H1 (cell line): ENCODE measurements around the gene GSE1. TPM values are rescaled to one million over a fixed set of nuclear protein-coding genes. Genes with fewer than 3 reads are reported as not detected.

Source experiments
- CTCF ChIA-PET: fragments of 300-600 bp; sonication (Branson Sonifier 250); formaldehyde crosslinking; loops from one replicate; lab custom pipeline; 2021; ENCODE audit not compliant: partially characterized antibody; lab: Charles Lee
- POLR2A ChIA-PET: fragments of 300-600 bp; sonication (Branson Sonifier 250); formaldehyde crosslinking; loops from one replicate; lab custom pipeline; 2021; ENCODE audit warnings: inconsistent platforms; ENCODE audit not compliant: partially characterized antibody; lab: Charles Lee
- DNase-seq, 2 experiments: peaks; one replicate each; pipeline versions ENCODE4 v3.0.0 to v3.0.0-alpha.2; 2010 to 2022; ENCODE audit warnings: low spot score in 2 of 2, low read depth in 1 of 2, mixed read lengths in 1 of 2
- FAIRE-seq: peaks from 2 replicates; lab custom pipeline; 2011; peaks lifted over from hg19 to GRCh38; lab: Jason Lieb, UNC
- H2AFZ ChIP-seq: 2 replicates; pipeline ENCODE4 v1.8.1; 2012; ENCODE audit warnings: low read length, inconsistent platforms
- H2AK5ac ChIP-seq: 2 replicates; pipeline ENCODE4 v1.6.1; 2013; ENCODE audit warnings: low read depth, low read length
- H2BK120ac ChIP-seq: replicated peaks from 2 replicates; pipeline ENCODE3; 2013; ENCODE audit warnings: low read depth, low read length, inconsistent platforms
- H2BK12ac ChIP-seq: 2 replicates; pipeline ENCODE4 v1.6.1; 2013; ENCODE audit warnings: low read depth, low read length
- H2BK15ac ChIP-seq: 2 replicates; pipeline ENCODE4 v1.6.1; 2013; ENCODE audit warnings: low read length
- H2BK20ac ChIP-seq: 2 replicates; pipeline ENCODE4 v1.6.1; 2013; ENCODE audit warnings: low read length
- H2BK5ac ChIP-seq: 2 replicates; pipeline ENCODE4 v1.6.1; 2013; ENCODE audit warnings: low read depth, low read length
- H3K14ac ChIP-seq: 2 replicates; pipeline ENCODE4 v1.6.1; 2013; ENCODE audit warnings: inconsistent platforms; ENCODE audit not compliant: insufficient read length
- H3K18ac ChIP-seq: 2 replicates; pipeline ENCODE4 v1.6.1; 2013; ENCODE audit warnings: low read length; ENCODE audit errors: extremely low read depth
- H3K23ac ChIP-seq: 2 replicates; pipeline ENCODE4 v1.6.1; 2013; ENCODE audit warnings: inconsistent platforms; ENCODE audit not compliant: insufficient read length
- H3K23me2 ChIP-seq: 2 replicates; pipeline ENCODE4 v1.6.1; 2013; ENCODE audit warnings: low read depth, low read length
- H3K27ac ChIP-seq: 2 replicates; pipeline ENCODE4 v1.6.1; 2011; ENCODE audit warnings: low read depth, low read length, inconsistent platforms
- H3K27me3 ChIP-seq, 4 experiments: replicated peaks in 1 of 4; 1 replicate in 1 of 4; 2 replicates in 3 of 4; pipeline versions ENCODE4 v1.6.1 to v1.8.1; 2011 to 2013; ENCODE audit warnings: low read length in 3 of 4, mild to moderate bottlenecking in 3 of 4, inconsistent platforms in 2 of 4, mixed read lengths in 2 of 4, moderate library complexity in 1 of 4; ENCODE audit not compliant: control insufficient read depth in 3 of 4, insufficient read depth in 3 of 4; ENCODE audit errors: extremely low read depth in 1 of 4
- H3K36me3 ChIP-seq, 4 experiments: 2 replicates each; pipeline versions ENCODE4 v1.6.1 to v1.8.1; 2011 to 2013; ENCODE audit warnings: mild to moderate bottlenecking in 4 of 4, low read length in 3 of 4, moderate library complexity in 2 of 4, control low read depth in 1 of 4, inconsistent platforms in 1 of 4; ENCODE audit not compliant: insufficient read depth in 4 of 4, control insufficient read depth in 2 of 4
- H3K4ac ChIP-seq: replicated peaks from 2 replicates; pipeline ENCODE3; 2013; ENCODE audit warnings: low read length, low read depth, mixed read lengths, inconsistent platforms; ENCODE audit not compliant: insufficient read length
- H3K4me1 ChIP-seq, 4 experiments: replicated peaks in 1 of 4; 1 replicate in 1 of 4; 2 replicates in 3 of 4; pipeline versions ENCODE4 v1.6.1 to v1.8.1; 2011 to 2013; ENCODE audit warnings: low read length in 3 of 4, inconsistent platforms in 2 of 4, mixed read lengths in 1 of 4; ENCODE audit not compliant: insufficient read depth in 4 of 4, control insufficient read depth in 3 of 4
- H3K4me2 ChIP-seq, 2 experiments: 2 replicates each; pipeline versions ENCODE4 v1.6.1 to v1.8.1; 2011 to 2013; ENCODE audit warnings: low read depth in 2 of 2, low read length in 2 of 2, control low read depth in 1 of 2, inconsistent platforms in 1 of 2, mild to moderate bottlenecking in 1 of 2; ENCODE audit not compliant: insufficient read depth in 1 of 2
- H3K4me3 ChIP-seq, 4 experiments: fragments of 200-600, 300-600 bp in 1 of 4; sonication (generic), shearing (Covaris generic), sonication (Bioruptor Twin) in 1 of 4; 2 replicates each; pipeline versions ENCODE4 v1.5.1 to v1.8.1; 2011 to 2016; ENCODE audit warnings: low read length in 4 of 4, low read depth in 3 of 4, control low read depth in 2 of 4, inconsistent platforms in 2 of 4, mild to moderate bottlenecking in 2 of 4, mixed read lengths in 1 of 4, moderate library complexity in 1 of 4; ENCODE audit not compliant: insufficient read depth in 2 of 4; ENCODE audit errors: extremely low read depth in 1 of 4
- H3K56ac ChIP-seq: replicated peaks from 2 replicates; pipeline ENCODE3; 2013; ENCODE audit warnings: low read depth, mild to moderate bottlenecking, mixed read lengths, low read length, inconsistent platforms; ENCODE audit not compliant: insufficient read length
- H3K79me1 ChIP-seq: 2 replicates; pipeline ENCODE4 v1.6.1; 2013; ENCODE audit warnings: low read depth, low read length, control low read depth
- H3K79me2 ChIP-seq, 2 experiments: 2 replicates each; pipeline versions ENCODE4 v1.6.1 to v1.8.1; 2012 to 2013; ENCODE audit warnings: low read length in 2 of 2, mild to moderate bottlenecking in 2 of 2, inconsistent platforms in 1 of 2; ENCODE audit not compliant: insufficient read depth in 2 of 2, control insufficient read depth in 1 of 2
- H3K9ac ChIP-seq, 4 experiments: replicated peaks in 1 of 4; 1 replicate in 1 of 4; 2 replicates in 3 of 4; pipeline versions ENCODE4 v1.6.1 to v1.8.1; 2011 to 2013; ENCODE audit warnings: low read depth in 3 of 4, low read length in 3 of 4, control low read depth in 2 of 4, mild to moderate bottlenecking in 2 of 4, moderate library complexity in 2 of 4, inconsistent platforms in 1 of 4; ENCODE audit errors: extremely low read depth in 1 of 4
- H3K9me3 ChIP-seq, 2 experiments: 2 replicates each; pipeline versions ENCODE4 v1.6.1 to v1.8.1; 2012 to 2013; ENCODE audit warnings: mild to moderate bottlenecking in 2 of 2, moderate library complexity in 2 of 2, control low read depth in 1 of 2, inconsistent platforms in 1 of 2, low read depth in 1 of 2, low read length in 1 of 2, mixed read lengths in 1 of 2; ENCODE audit not compliant: insufficient read depth in 2 of 2
- H4K20me1 ChIP-seq, 2 experiments: replicated peaks in 1 of 2; 2 replicates each; pipeline versions ENCODE3 to v1.8.1; 2011 to 2013; ENCODE audit warnings: inconsistent platforms in 2 of 2, low read length in 2 of 2, mild to moderate bottlenecking in 1 of 2; ENCODE audit not compliant: insufficient read depth in 2 of 2, control insufficient read depth in 1 of 2
- H4K5ac ChIP-seq: 2 replicates; pipeline ENCODE4 v1.6.1; 2013; ENCODE audit warnings: low read length, low read depth, mixed read lengths, inconsistent platforms; ENCODE audit not compliant: insufficient read length
- H4K8ac ChIP-seq: 2 replicates; pipeline ENCODE4 v1.8.0; 2013; ENCODE audit warnings: mild to moderate bottlenecking, moderate library complexity, low read length, inconsistent platforms; ENCODE audit not compliant: insufficient read depth; ENCODE audit errors: extremely low read depth
- H4K91ac ChIP-seq: replicated peaks from 2 replicates; pipeline ENCODE3; 2013; ENCODE audit warnings: low read length, mixed read lengths, inconsistent platforms; ENCODE audit not compliant: insufficient read length
- BCL11A ChIP-seq, 2 experiments: IDR thresholded peaks; one replicate each; pipeline ENCODE4 v1.6.1; 2011; ENCODE audit warnings: low read depth in 2 of 2, low read length in 2 of 2, mild to moderate bottlenecking in 2 of 2
- CHD2 ChIP-seq: IDR thresholded peaks from 2 replicates; pipeline ENCODE4 v1.6.1; 2012; ENCODE audit warnings: low read length, improper control_type of control experiment
- HDAC2 ChIP-seq, 2 experiments: fragments of 300-600 bp in 1 of 2; sonication (generic) in 1 of 2; IDR thresholded peaks; 2 replicates each; pipeline ENCODE4 v1.6.1; 2011 to 2012; ENCODE audit warnings: low read depth in 2 of 2, low read length in 2 of 2, mild to moderate bottlenecking in 2 of 2, moderate library complexity in 2 of 2, borderline replicate concordance in 1 of 2, inconsistent platforms in 1 of 2
- NANOG ChIP-seq: IDR thresholded peaks from 2 replicates; pipeline ENCODE4 v1.6.1; 2011; ENCODE audit warnings: low read length, low read depth, mild to moderate bottlenecking, inconsistent platforms; ENCODE audit not compliant: insufficient read depth, poor library complexity, severe bottlenecking
- POLR2AphosphoS5 ChIP-seq: IDR thresholded peaks from 2 replicates; pipeline ENCODE4 v1.6.1; 2011; ENCODE audit warnings: low read depth, low read length
- SAP30 ChIP-seq: fragments of 300-600 bp; sonication (generic); IDR thresholded peaks from 2 replicates; pipeline ENCODE4 v1.7.1; 2012; ENCODE audit warnings: low read length, moderate library complexity, mild to moderate bottlenecking, inconsistent platforms; ENCODE audit not compliant: insufficient read depth, insufficient replicate concordance
- SP1 ChIP-seq: IDR thresholded peaks from 2 replicates; pipeline ENCODE4 v1.6.1; 2011; ENCODE audit warnings: low read depth, low read length
- SUZ12 ChIP-seq: fragments of 200-600 bp; sonication (generic); IDR thresholded peaks from 2 replicates; pipeline ENCODE4 v1.6.1; 2012; ENCODE audit warnings: mild to moderate bottlenecking, inconsistent platforms, low read length, moderate library complexity, mixed read lengths
- TAF1 ChIP-seq: IDR thresholded peaks from 2 replicates; pipeline ENCODE4 v1.6.1; 2011; ENCODE audit warnings: mild to moderate bottlenecking, low read depth, low read length
- TCF12 ChIP-seq: IDR thresholded peaks from 2 replicates; pipeline ENCODE4 v1.6.1; 2011; ENCODE audit warnings: low read depth, mild to moderate bottlenecking, low read length
- YY1 ChIP-seq: IDR thresholded peaks from 2 replicates; pipeline ENCODE4 v1.6.1; 2011; ENCODE audit warnings: low read depth, mild to moderate bottlenecking, low read length
- ZNF274 ChIP-seq: IDR thresholded peaks from 2 replicates; pipeline ENCODE4 v1.7.0; 2012; ENCODE audit warnings: low read length, borderline replicate concordance; ENCODE audit errors: extremely low read depth
- WGBS, 2 experiments: shearing (Covaris generic) in 1 of 2; methylation state at CpG; one replicate each; pipeline versions ENCODE4 v1.1.6 to v1.1.7; 2013 to 2015; ENCODE audit warnings: low lambda C conversion rate in 2 of 2, mixed read lengths in 2 of 2, inconsistent platforms in 1 of 2, low coverage in 1 of 2, missing lambda C conversion rate in 1 of 2; ENCODE audit not compliant: insufficient replicate concordance in 2 of 2, insufficient coverage in 1 of 2, insufficient read length in 1 of 2; ENCODE audit errors: extremely low coverage in 1 of 2, missing lambda C conversion rate in 1 of 2; 5-methylcytosine and 5-hydroxymethylcytosine counted together
- polyA plus RNA-seq, 7 experiments: library from polyadenylated mRNA; depleted of rRNA in 3 of 7; stranded (reverse) in 5 of 7; unstranded in 2 of 7; fragments of >200 nt in 5 of 7; fragments of 200-250 nt in 2 of 7; gene quantifications; 1 replicate in 5 of 7; 2 replicates in 1 of 7; 4 replicates in 1 of 7; pipeline versions ENCODE4 v1.2.1 to v1.2.3, GENCODE V29; 2011 to 2013; ENCODE audit warnings: missing spikeins in 2 of 7, mixed read lengths in 2 of 7
- total RNA-seq: library from RNA; stranded (reverse); fragmentation: NEBNext Ultra II Directional; extraction: Animal tissue kit (Norgen Biotek cat#: 25700); gene quantifications from 2 replicates; pipeline ENCODE4 v1.2.1, GENCODE V29; 2021
- TF ChIP-seq, protein P1 (sequence below): IDR thresholded peaks from 2 replicates; pipeline ENCODE4 v1.6.1; 2012; ENCODE audit warnings: inconsistent platforms

The GSE1 gene
- total and polyA plus RNA-seq, 2 of the 8 experiments (the other 6 are each of a cell fraction or from before 2014, with no cell fraction given) = 26.0 to 65.6 TPM

DNA sequence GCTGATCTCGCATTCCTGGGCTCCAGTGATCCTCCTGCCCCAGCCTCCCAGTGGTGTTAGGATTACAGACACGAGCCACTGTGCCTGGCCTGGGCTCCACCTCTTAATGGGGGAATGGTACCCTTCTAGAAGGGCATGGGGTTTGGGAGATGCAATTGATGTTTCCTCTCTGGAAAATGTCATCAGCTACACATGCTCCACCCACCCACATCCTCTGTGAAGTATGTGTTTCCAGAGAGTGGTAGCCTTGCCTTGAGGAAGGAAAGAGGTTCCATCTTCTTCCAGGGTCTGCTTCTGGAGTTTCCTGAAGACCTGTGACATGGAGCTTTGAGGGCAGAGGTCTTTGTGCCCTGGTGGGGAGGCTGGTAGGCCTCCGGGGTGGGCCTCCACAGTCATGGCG, 45.2 kb upstream of the GSE1 start:
- Histone ChIP-seq H2BK5ac (peak overlapping the region; percentile 9; the same call in 1 of the 2 replicates), H3K23ac (no peak overlapping the region), H2AK5ac (no peak overlapping the region), H3K23me2 (peaks cover 7% of the 10 kb centered on the region; the same call in 1 of the 2 replicates), H3K9me3 (no peaks in the 10 kb centered on the region), H3K4me1 (peaks cover 23 to 59% (median 37%) of the 10 kb centered on the region in 4 experiments), H3K4me2 (no peak overlapping the region), H3K14ac (no peak overlapping the region), H3K79me1 (peaks cover 17% of the 10 kb centered on the region), H4K20me1 (peaks cover 3 to 20% of the 10 kb centered on the region in 2 experiments), H4K8ac (no peak overlapping the region), H3K36me3 (peaks cover 0 to 2% (median 0%) of the 10 kb centered on the region in 4 experiments; a peak in 2 of 8 replicates), H3K27ac (no peak overlapping the region), H3K79me2 (peaks cover 0 to 71% of the 10 kb centered on the region in 2 experiments; a peak in 3 of 4 replicates), H3K4me3 (no peak overlapping the region), H4K91ac (peak overlapping the region; percentile 26), H4K5ac (no peak overlapping the region), H3K27me3 (peaks cover 0 to 3% (median 0%) of the 10 kb centered on the region in 4 experiments; a peak in 2 of 7 replicates), H2BK120ac (no peak overlapping the region), H2AFZ (no peak overlapping the region), H2BK12ac (peak overlapping the region; percentile 98; the same call in 1 of the 2 replicates), H3K56ac (no peak overlapping the region), H2BK15ac (no peak overlapping the region; the same call in 1 of the 2 replicates), H2BK20ac (peak overlapping the region; percentile 48; the same call in 1 of the 2 replicates), H3K9ac (no peak overlapping the region), H3K18ac (no peak overlapping the region), H3K4ac (peak overlapping the region; percentile 74)
- POLR2A ChIA-PET = interaction anchor here (1.3 to 2.6 kb wide), 4 partner anchors 10 to 42 kb away, joined by 4 to 9 read pairs (median 6); no protein-coding TSS in a partner anchor
- DNase-seq (no peak), FAIRE-seq (no peak)
- WGBS, 2 experiments = 94% methylated on average over 4 of the region's 4 CpGs; no CpG with 5 or more reads in 1 of the 2 experiments
- CTCF ChIA-PET = interaction anchor here (0.7 to 9.4 kb wide), 25 partner anchors 10 to 293 kb away, joined by 3 to 173 read pairs (median 5); no protein-coding TSS in a partner anchor
- TF ChIP-seq NANOG (no peak), TAF1 (no peak), ZNF274 (no peak), TCF12 (no peak), CHD2 (no peak), POLR2AphosphoS5 (no peak), BCL11A (IDR thresholded peaks at IDR 0.05; ENCODE audit: low read depth in 2 of 2, low read length in 2 of 2) (no peak), HDAC2 (IDR thresholded peaks at IDR 0.05; ENCODE audit: borderline replicate concordance in 1 of 2, low read depth in 2 of 2, low read length in 2 of 2) (no peak), SAP30 (no peak), SUZ12 (no peak), YY1 (no peak), SP1 (no peak)
- TF ChIP-seq, protein P1, sequence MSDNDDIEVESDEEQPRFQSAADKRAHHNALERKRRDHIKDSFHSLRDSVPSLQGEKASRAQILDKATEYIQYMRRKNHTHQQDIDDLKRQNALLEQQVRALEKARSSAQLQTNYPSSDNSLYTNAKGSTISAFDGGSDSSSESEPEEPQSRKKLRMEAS = no peak
